HT1080 (cell line): ENCODE results near the gene THAP7. TPM values are rescaled to one million over a fixed set of nuclear protein-coding genes. Genes with fewer than 3 reads are reported as not detected.
A peak's percentile ranks its signal among the peaks of the same experiment; 100 is the strongest.

Source experiments
- DNase-seq: peaks from one replicate; pipeline ENCODE4 v3.0.0-alpha.2; 2015; ENCODE audit warnings: low read depth
- total RNA-seq: library from RNA; depleted of rRNA; stranded (reverse); fragments of >200 nt; shearing (Covaris generic); gene quantifications from 2 replicates; pipeline ENCODE4 v1.2.3, GENCODE V29; 2014

The THAP7 gene
- total RNA-seq, 1 experiment from 2014 or later: 57.3 TPM

DNA sequence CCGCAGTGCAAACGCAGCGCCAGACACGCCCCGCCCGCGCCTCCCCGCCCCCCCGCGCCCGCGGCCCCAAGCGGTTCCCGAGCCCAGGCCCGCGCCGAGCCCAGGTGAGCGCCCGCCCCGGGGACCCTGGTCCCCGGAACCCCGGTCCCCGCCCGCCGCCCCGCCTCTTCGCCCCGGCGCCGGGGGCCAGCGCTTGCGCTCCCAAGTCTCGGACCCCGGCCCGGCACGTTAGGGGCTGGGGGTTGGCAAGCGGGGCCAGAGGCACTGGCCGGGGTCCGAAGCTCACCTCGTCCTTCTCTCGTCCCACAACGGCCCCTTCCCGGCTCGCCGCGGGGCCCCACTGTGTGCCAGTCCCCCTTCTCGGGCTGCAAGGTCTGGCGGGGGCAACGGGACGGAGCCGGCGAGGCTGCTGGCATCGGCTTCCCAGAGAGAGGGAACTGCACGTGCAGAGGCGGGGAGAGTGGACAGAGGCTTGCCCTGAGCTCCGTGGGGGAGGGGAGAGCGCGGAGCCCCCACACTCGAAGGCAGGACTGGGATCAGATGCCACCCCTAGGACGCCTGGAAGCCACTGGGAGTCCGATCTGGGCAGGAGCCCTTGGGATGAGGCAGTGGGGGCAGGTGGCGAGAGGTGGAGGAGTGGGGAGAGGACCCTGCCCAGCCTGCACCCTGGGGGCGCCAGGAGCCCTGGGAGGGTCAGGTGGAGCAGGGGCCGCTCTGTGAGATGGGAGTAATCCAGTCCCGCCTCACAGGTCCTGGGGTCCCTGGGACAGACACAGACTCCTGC lies 36.6 kb downstream of the THAP7 start:
- no peak for DNase-seq

DNA sequence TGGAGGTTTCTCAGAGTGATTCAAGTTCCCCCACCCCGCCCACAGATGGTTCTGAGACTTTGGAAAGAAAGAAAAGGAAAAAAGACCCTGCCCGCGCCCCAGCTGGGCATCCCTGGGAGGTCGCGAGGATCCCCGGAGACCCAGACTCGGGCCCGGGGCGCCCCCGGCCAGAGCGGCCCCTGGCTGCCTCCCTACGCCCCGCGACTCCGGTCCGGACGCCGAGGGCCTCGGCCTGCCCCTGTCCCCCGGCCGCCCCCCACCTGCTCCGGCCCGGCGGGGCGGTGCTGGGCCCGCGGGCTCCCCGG lies 37.2 kb downstream of the THAP7 start:
- DNase-seq: no peak

DNA sequence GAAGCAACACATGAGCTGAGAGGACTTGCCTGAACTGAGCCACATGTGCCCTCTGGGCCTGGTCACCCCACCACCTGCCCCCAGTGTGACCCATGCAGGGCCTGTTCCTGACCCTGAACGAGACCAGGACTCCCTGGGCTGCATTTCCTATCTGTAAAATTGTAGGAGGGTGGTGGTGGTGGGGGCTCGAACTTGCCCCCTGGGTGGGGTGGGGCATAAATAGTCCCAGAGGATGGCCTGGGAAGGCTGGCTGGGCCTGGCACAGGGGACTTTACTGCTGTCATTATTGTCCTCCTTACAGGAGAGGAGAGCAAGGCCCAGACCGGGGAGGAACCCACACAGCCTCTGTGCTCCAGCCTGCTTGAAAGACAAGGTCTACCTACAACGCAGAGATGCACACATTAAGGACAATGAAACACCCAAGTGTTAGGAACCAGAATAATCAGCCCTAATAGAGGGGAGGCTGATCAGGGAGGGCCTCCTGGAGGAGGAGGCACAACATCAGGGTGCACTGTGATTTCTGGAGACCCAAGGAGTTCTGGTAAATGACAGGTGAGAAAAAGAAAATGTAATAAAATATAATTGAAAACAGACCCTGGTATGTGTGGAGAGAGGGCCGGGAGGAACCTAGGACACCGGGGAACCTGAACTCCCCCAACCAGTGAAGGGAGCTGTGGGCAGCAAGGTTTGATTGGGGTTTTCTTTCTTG lies 37.7 kb downstream of the THAP7 start:
- no peak for DNase-seq

DNA sequence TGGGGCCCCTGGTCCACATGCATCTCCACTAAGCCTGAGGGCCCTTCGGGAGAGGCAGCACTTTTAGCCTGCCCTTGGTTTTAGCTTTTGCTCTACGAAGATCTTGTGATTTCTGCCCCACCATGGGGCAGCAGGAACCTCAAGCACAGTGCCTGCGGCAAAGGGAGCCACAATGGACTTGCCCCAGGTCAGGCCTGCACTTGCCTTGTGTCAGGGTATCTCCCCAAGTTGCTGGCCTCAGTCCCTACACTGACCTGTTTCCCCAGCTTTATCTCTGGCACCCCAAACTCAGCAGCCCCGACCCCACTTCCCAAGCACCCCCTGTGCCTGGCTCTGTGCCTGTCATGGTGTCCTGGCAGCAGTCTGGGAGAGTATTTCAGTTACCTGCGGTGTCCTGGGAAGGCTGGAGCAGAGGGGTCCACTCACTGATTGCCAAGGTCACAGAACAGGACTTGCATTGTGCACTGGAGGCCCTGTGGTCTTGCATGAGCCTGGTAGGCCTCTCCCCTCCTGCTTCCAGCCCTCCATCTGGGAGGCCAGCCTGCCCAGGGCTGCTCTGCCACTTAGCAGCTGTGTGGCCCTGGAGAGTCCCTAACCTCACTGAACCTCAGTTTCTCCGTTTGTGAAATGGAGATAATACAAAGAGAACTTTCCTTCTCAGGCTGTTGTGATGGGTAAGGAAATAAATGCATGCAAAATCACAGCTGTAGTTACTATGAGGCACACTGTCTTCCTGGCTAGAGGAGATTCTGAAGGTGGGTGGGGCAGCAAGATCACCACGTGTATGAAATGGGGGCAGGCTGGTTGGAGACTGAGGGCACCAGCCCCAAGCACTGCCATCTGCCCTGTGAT lies 38.5 kb downstream of the THAP7 start:
- DNase-seq: no peak

DNA sequence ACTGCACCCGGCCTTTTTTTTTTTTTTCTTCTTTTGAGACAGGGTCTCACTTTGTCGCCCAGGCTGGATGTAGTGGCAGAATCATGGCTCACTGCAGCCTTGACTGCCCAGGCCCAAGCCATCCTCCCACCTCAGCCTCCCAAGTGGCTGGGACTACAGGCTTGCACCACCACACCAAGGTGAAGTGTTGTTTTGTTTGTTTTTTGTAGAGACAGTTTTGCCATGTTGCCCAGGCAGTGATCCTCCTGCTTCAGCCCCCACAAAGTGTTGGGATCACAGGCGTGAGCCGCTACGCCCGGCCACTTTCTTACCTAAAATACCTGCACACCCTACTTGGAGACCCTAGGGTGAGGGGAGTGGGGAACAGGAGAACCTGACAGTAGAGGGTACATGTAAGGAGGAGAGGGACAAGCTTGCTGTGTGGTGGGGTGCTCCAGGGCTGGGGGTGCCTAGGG lies 39.4 kb downstream of the THAP7 start:
- no peak for DNase-seq

DNA sequence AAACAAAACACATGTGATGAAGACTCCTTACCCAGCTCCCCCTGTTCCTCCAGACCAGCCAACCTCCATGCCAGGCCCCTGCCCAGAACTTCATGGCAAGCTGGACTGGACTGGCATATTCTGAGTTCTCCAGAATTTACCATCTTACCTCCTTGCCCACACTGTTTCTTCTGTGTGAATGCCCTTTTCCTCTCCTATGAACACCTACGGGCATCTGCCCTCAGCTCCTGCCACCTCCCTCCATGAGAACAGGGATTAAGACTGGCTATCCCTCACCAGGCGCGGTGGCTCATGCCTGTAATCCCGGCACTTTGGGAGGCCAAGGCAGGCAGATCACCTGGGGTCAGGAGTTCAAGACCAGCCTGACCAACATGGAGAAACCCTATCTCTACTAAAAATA lies 41.3 kb downstream of the THAP7 start:
- DNase-seq: no peak

DNA sequence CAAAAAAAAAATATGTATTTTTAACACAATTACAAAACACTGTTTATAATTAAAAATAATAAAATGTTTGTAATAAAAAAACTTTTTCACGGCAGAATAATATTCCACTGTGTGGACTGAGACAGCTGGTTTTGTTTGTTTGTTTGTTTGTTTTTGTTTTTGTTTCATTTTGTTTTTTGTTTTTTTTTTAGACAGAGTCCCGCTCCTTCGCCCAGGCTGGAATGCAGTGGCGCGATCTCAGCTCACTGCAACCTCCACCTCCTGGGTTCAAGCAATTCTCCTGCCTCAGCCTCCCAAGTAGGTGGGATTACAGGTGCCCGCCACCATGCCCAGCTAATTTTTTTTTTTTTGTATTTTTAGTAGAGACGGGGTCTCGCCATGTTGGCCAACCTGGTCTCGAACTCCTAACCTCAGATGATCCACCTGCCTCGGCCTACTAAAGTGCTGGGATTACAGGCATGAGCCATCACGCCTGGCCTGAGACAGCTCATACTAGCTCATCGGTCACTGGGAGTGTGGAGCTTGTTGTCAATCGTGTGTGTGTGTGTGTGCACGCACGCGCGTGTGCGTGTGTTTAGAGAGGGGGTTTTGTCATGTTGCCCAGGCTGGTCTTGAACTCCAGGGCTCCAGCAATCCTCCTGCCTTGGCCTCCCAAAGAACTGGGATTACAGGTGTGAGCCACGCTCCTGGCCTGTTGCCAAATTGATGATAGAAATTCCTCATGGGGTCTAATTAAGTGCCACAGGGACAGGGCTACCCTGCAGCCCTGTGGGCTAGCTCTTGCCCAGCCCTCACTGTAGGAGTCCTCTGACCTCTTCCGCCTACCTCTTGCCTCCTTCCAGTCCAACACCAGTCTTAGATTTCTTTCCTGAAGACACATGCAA lies 42.1 kb downstream of the THAP7 start:
- no peak for DNase-seq

DNA sequence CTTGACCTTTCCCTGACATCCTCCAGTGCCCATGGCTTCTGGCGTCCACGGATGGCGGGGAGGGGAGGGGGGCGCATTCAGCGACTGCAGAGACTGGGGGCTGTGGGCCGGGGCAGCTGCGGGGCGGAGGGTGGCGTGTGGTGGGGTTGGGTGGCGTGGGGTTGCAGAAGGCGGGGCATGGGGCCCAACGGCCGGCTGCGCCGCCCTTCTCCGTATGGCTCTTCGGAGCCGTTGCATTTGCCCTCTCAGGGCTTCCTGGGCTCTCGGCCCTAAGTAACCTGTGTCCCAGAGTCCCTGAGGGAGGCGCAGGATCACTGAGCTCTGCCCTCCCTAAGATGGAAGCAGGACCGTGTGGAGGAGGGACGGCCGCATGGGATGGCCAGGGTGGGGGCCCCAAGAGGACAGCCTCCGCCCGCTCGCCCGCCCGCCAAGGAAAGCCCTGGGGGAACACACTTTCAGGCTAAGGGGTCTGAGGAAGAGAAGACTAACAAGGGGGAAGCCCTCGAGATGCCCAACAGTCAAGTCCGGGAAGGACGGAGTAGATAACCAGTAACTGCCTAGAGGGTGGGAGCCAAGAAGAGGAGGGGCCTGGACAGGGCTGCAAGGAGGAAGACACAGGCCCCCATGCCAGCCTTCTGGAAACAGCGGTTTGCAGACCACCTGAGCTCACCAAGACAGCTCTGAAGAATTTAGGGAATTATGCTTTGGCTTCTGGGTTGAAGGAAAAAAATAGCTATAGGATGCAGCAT lies 44.1 kb downstream of the THAP7 start:
- DNase-seq: no peak

DNA sequence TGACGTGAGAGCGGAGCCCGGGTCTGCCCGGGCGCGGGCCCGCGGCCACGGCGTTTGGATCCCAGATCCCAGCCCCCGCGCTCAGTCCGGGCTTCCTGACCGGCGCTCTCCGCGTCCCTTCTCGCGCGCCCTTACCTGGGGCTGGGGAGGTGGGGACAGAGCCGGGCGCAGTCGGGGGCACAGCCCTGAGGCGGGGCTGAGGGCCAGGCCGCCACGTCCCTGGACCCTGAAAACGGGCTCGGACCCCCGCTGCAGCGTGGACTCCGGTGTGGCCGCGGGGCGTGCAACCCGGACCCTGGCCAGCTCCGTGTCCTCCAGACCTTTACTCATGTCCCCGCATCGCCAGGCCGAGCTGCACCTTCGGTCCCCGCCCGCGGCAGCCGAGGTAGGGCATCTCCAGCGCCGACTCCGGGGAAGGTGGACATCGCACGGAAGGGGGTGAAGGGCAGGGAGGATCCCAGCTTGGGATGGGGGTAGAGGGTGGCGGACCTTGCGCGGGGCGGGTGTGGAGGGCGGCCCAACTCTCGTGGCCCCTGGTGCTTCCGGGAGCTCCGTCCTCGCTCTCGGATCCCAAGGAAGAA lies 44.7 kb downstream of the THAP7 start:
- no peak for DNase-seq

DNA sequence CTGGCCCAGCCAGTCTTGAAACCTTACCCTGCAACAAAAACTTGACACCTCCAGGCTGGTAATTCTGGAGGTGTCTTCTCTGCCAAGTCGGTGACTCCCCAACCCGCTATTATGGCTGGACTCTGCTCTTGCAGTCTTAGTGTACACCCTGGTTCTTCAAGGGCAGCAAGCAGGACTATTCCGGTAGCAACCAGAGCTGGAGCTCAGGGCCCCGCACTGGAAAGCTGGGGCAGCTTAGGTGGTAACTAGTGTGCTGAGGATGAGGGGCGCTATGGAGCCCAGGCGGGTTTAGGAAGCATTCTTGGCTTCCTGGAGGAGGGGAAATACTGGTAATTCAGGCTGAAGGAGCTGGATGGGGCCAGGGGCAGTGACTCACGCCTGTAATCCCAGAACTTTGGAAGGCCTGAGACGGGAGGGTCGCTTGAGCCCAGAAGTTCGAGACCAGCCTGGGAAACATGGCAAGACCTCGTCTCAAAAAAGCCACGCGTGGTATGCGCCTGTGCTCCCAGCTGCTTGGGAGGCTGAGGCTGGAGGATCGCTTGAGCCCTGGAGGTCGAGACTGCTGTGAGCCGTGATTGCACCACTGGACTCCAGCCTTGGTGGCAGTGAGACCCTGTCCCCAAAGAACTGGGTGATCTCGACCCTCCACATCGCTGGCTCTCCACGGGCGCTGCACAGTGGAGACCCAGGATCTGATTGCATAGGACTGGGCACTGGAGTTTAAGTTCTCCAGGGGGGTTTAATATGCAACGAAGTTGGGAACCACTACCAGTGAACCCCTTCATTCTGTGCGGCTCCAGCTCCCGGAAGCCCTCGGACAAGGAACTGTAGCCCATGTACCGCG lies 45.4 kb downstream of the THAP7 start:
- peak; percentile 26 for DNase-seq

DNA sequence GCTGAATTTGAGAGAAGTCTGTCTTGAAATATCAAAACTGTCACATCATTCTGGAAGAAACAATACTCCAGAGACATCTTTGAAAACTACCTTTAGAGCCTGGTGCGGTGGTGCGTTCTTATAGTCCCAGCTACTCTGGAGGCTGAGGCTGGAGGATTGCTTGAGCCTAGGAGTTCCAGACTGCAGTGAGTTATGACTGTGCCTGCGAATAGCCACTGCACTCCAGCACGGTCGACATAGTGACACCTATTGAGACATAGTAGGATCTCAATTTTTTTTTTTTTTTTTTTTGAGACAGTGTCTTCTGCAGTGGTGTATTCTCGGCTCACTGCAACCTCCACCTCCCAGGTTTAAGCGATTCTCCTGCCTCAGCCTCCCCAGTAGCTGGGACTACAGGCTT lies 46.4 kb downstream of the THAP7 start:
- DNase-seq: no peak

DNA sequence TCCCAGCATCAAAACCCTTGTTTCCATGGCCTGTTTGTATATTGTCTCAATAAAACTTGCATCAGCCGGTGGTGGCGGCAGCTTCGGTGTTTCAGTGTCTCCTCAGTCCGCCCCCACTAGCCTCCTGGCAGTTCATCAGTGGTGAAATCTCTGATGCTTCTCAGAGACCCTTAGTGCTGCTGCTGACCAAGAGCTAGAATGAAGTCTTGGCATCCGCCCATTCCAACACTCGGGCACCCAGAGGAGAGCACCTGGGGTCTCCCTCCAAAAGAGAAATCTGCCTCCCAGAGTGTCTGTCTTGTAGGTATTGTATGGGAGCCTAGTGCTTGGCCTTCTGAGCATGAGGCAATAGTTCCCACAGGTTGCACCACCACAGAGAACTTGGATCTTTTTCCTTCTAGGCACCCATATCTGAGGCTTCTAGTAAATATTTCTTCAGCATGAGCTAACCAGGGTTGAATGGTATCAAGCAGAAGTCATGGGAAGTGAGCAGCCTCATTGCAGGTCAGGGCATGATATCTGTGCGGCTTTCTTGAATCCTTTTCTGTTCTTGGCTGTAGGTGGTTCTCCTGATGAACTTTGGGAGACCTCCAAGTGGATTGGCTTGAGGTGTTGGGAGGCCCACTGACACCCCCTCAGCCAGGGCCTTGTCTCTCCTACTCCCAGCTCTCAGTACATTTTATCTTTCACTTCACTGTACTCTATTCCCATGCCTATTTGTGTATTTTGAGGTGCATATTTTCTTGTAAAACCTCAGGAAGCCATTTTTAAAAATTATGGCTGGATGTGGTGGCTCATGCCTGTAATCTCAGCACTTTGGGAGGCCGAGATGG lies 48.0 kb downstream of the THAP7 start:
- DNase-seq: no peak

DNA sequence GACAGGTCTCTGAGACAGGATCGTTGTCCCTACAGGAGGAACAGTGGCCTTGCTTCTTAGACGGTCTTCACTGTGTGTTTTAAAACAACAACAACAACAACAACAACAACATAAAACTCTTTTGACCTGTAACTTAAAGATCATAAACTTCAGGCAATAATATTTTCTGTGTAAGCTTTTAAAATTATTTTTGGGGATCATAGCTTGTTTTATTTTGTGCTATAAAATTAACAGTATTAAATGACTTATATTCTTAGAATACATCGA lies 48.6 kb downstream of the THAP7 start:
- DNase-seq: no peak

DNA sequence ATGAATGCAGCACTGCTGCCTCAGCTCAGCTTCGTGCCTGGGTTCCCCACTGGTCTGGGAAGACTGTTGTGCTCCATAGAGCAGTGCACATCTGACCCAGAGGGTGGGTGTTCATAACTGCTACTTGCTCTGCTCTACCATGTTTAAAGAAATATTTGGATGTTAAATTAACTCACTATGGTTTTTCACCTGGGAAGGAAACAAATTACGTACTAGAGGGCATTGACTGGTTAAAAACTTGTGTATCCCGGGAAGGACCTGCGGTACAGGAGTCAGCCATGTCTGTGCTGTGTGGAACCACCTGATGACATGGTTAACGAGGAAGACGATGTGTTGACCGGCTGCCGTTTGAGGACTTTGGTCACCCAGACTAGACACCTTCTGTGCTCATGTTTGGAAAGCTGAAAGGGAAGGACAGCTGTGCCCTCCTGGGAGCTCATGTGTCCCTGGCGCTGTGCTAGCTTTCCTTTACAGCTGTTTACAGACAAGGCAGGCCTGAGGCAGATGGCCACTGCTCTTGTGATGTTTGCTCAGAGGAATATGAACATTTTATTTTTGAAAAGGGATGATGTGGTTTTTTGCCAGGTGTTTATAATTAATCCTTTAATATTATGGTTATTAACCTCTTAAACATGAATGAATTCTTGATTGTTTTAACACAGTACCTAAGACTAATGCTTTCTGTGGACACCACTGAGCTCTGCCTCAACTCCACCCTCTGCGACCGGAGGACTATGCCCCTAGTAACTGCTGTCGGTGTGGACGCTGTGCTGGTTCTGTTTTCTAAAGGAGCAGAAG lies 49.2 kb downstream of the THAP7 start:
- no peak for DNase-seq

DNA sequence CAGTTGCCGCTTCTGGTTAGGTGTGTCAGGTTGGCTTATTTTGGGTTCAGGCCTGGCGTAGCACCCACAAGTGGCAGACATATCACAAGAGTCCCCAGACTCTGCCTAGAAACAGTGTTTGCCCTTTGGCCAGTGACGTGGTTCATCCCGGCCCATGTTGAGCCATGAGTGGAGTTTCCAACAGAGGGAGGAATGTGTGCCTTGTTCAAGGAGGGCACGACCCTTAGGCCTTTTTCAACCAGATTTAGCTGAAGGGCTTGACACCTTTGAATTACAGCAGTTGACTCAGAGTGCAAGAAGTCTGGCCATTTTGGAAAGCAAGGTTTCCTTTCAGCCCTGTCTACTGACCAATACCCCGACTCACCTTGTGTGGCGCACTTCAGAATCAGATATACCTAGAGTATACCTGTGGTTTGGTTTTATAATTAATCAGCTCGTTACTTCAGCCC lies 50.0 kb downstream of the THAP7 start:
- DNase-seq: no peak

DNA sequence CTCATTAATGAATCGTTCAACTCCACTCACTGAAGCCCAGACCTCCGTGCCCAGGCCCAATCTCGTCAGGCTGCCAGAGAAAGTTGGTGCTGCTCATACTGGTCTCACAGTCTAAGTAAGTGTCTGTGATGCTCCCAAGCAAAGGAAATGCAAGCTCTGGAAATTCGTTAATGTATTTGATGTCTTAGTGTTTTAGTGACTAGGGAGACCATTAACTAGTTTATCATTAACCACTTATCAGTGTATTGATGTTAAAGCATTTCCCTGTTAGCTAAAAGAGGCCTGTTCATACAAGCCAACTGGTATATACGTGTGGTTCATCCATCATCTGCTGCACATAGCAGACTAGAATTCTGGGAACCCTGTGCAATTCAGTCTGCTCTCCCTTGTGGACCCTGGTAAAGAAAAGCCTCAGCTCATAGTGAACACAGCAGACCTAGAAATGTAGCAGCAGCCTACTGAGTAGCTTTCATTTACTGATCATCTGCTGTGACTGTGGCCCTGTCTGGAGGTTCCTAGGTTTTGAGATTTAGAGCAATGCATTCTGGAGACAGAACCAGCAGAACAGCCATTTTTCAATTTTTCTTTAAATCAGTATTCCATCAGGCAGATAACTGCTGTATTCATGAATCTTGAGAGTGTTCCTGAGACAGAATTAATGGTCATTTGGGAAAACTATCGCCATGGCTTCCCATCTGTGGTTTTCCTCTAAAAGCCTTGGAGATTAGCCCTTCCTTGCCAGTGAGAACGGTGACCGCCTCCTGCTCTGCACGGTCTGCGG lies 50.6 kb downstream of the THAP7 start:
- no peak for DNase-seq

DNA sequence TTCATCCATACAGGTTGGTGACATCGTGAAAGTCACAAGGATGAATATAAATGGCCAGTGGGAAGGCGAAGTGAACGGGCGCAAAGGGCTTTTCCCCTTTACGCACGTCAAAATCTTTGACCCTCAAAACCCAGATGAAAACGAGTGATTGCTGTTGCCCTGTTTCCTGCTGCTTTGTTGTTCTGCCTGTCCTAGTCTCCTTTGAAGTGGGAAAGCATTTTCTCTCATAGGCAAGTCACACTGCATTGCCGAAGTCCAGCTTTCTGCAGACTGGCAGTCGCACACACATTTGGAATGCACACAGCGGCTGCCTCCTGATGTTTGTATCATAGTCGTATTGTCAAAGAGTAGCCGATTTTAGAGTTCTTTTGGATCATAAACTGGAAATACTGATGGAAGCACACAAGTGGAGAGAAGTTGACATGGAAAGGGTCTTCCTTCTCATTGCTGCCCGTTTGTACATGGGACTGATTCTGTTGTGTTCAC lies 52.2 kb downstream of the THAP7 start:
- DNase-seq: no peak
